ENCODE results near the gene TMEM40. TPM values are rescaled to one million over a fixed set of nuclear protein-coding genes. Genes with fewer than 3 reads are reported as not detected.

TMEM40 gene
- total RNA-seq, 3 donors from 2014 or later (not counting 1 experiment from before 2014, with no cell fraction given) = 5.3 to 6.5 TPM; not detected in 1

GRCh38 chr3:12753275-12754028 is 5.6 kb downstream of the TMEM40 start:
- no peak overlapping the region for H3K4me3 ChIP-seq (ENCODE audit: low read length)
- no peaks in the 10 kb centered on the region for H3K9me3 ChIP-seq (ENCODE audit: control insufficient read depth, insufficient read depth, low read length)
- 87% methylated on average over 8 of the region's 9 CpGs for WGBS (ENCODE audit: insufficient coverage)
- no peak overlapping the region for H3K4me3 Mint-ChIP-seq
- H3K4me1 Mint-ChIP-seq = peaks cover 6% of the 10 kb centered on the region in 2 donors
- no peak for TF ChIP-seq CTCF (IDR thresholded peaks at IDR 0.05)
- no peak overlapping the region for H3K27ac Mint-ChIP-seq
- H3K27me3 ChIP-seq (ENCODE audit: control insufficient read depth, insufficient read depth, low read length) = no peaks in the 10 kb centered on the region
- ATAC-seq (no peak), DNase-seq (no peak)
- H3K27ac ChIP-seq (ENCODE audit: low read length) = no peak overlapping the region
- no peaks in the 10 kb centered on the region for H3K36me3 ChIP-seq (ENCODE audit: control insufficient read depth, insufficient read depth, low read length)
- H3K9me3 Mint-ChIP-seq = no peaks in the 10 kb centered on the region
- no peaks in the 10 kb centered on the region for H3K4me1 ChIP-seq (ENCODE audit: control insufficient read depth, insufficient read depth, low read length)
- intact Hi-C loops (cut with micrococcal nuclease) = no loop called here
- peaks cover 6 to 10% of the 10 kb centered on the region in 2 donors for H3K27me3 Mint-ChIP-seq (ENCODE audit: low read depth in 2 of 2)
- no peaks in the 10 kb centered on the region for H3K36me3 Mint-ChIP-seq

GRCh38 chr3:12752809-12753208 is 6.2 kb downstream of the TMEM40 start:
- H3K36me3 Mint-ChIP-seq = no peaks in the 10 kb centered on the region
- whole genome bisulfite sequencing (ENCODE audit: insufficient coverage) = 86% methylated on average over 1 of the region's 2 CpGs

GRCh38 chr3:12752102-12752501 is 7.0 kb downstream of the TMEM40 start:
- H3K36me3 Mint-ChIP-seq = no peaks in the 10 kb centered on the region

More at GRCh38 chr3:12752809-12753208, 6.2 kb downstream of the TMEM40 start:
- H3K4me1 Mint-ChIP-seq = peaks cover 6% of the 10 kb centered on the region in 2 donors
- H3K27me3 Mint-ChIP-seq (ENCODE audit: low read depth in 2 of 2) = peaks cover 6 to 13% of the 10 kb centered on the region in 2 donors
- H3K9me3 Mint-ChIP-seq = no peaks in the 10 kb centered on the region
- no peak for ATAC-seq
- H3K27me3 ChIP-seq (ENCODE audit: control insufficient read depth, insufficient read depth, low read length) = peaks cover 2% of the 10 kb centered on the region
- no peak overlapping the region for H3K27ac Mint-ChIP-seq
- no peak for TF ChIP-seq CTCF (IDR thresholded peaks at IDR 0.05)
- no peak for DNase-seq
- H3K4me1 ChIP-seq (ENCODE audit: control insufficient read depth, insufficient read depth, low read length) = no peaks in the 10 kb centered on the region
- H3K9me3 ChIP-seq (ENCODE audit: control insufficient read depth, insufficient read depth, low read length) = no peaks in the 10 kb centered on the region
- H3K36me3 ChIP-seq (ENCODE audit: control insufficient read depth, insufficient read depth, low read length) = no peaks in the 10 kb centered on the region
- intact Hi-C loops (cut with micrococcal nuclease) = no loop called here
- no peak overlapping the region for H3K4me3 ChIP-seq (ENCODE audit: low read length)
- H3K4me3 Mint-ChIP-seq = no peak overlapping the region
- H3K27ac ChIP-seq (ENCODE audit: low read length) = no peak overlapping the region

More at GRCh38 chr3:12752102-12752501, 7.0 kb downstream of the TMEM40 start:
- Mint-ChIP-seq H3K4me3 (no peak overlapping the region), H3K27me3 (ENCODE audit: low read depth in 2 of 2) (peaks cover 6 to 13% of the 10 kb centered on the region in 2 donors), H3K9me3 (no peaks in the 10 kb centered on the region), H3K27ac (no peak overlapping the region), H3K4me1 (peaks cover 6% of the 10 kb centered on the region in 2 donors)
- intact Hi-C loops (cut with micrococcal nuclease) = no loop called here
- DNase-seq = no peak
- Histone ChIP-seq H3K9me3 (ENCODE audit: control insufficient read depth, insufficient read depth, low read length) (no peaks in the 10 kb centered on the region), H3K4me3 (ENCODE audit: low read length) (no peak overlapping the region), H3K4me1 (ENCODE audit: control insufficient read depth, insufficient read depth, low read length) (no peaks in the 10 kb centered on the region), H3K36me3 (ENCODE audit: control insufficient read depth, insufficient read depth, low read length) (no peaks in the 10 kb centered on the region), H3K27me3 (ENCODE audit: control insufficient read depth, insufficient read depth, low read length) (peaks cover 2% of the 10 kb centered on the region), H3K27ac (ENCODE audit: low read length) (no peak overlapping the region)
- no peak for ATAC-seq
- no peak for TF ChIP-seq CTCF (IDR thresholded peaks at IDR 0.05)
- WGBS (ENCODE audit: insufficient coverage) = 63% methylated on average over 3 of the region's 3 CpGs
